Right lobe of liver (tissue), 4 donors: ENCODE results near the gene MAST2.

Source experiments
- POLR2A ChIP-seq: fragments of 450-650 bp; IDR thresholded peaks from one replicate; pipeline ENCODE4 v1.6.1; 2017; ENCODE audit warnings: antibody characterized with exemption, mild to moderate bottlenecking
- TF ChIP-seq, protein P1 (sequence below), 4 donors: fragments of 200-600 bp in 3 of 4; fragments of 450-650 bp in 1 of 4; IDR thresholded peaks; one replicate each; pipeline versions ENCODE4 v1.5.1 to v1.8.0; 2016 to 2022; ENCODE audit warnings: antibody characterized with exemption in 4 of 4, mild to moderate bottlenecking in 2 of 4
- donor health status: DM: no; HTN: no; CAD: no.
- donor health status: DM: no; HTN: no; CAD: no.
- donor health status: DM: no; HTN: yes; CAD: no.

DNA sequence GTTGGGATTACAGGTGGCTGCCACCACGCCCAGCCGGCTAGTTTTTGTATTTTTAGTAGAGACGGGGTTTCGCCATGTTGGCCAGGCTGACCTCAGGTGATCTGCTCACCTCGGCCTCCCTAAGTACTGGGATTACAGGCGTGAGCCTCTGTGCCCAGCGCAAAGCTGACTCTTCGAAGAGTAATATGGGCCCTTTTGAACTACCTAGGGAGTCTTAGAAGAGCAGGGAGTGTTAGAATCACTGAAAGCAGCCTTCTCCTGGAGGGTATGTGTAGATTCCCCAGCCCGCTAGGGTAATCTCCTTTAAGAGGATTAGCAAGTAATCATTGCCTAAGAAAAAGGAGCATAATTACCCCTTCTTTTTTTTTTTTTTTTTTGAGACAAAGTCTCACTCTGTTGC lies 6.5 kb upstream of the MAST2 start:
- no peak for TF ChIP-seq POLR2A
- TF ChIP-seq, protein P1, sequence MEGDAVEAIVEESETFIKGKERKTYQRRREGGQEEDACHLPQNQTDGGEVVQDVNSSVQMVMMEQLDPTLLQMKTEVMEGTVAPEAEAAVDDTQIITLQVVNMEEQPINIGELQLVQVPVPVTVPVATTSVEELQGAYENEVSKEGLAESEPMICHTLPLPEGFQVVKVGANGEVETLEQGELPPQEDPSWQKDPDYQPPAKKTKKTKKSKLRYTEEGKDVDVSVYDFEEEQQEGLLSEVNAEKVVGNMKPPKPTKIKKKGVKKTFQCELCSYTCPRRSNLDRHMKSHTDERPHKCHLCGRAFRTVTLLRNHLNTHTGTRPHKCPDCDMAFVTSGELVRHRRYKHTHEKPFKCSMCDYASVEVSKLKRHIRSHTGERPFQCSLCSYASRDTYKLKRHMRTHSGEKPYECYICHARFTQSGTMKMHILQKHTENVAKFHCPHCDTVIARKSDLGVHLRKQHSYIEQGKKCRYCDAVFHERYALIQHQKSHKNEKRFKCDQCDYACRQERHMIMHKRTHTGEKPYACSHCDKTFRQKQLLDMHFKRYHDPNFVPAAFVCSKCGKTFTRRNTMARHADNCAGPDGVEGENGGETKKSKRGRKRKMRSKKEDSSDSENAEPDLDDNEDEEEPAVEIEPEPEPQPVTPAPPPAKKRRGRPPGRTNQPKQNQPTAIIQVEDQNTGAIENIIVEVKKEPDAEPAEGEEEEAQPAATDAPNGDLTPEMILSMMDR (IDR thresholded peaks at IDR 0.05) = no peak
